Left ventricle myocardium inferior (tissue), 1 donor: Measurements from ENCODE around the gene ADGRE1. TPM values are rescaled to one million over a fixed set of nuclear protein-coding genes. Genes with fewer than 3 reads are reported as not detected.

Experiments used
- DNase-seq: peaks from one replicate; pipeline ENCODE4 v3.0.0-alpha.2; 2020
- H3K27ac ChIP-seq: fragments of 200-600 bp; replicated peaks from 2 replicates; pipeline ENCODE4 v1.8.0; 2021
- H3K27me3 ChIP-seq: fragments of 200-600 bp; 2 replicates; pipeline ENCODE4 v1.8.0; 2021; ENCODE audit warnings: low read depth
- H3K36me3 ChIP-seq: fragments of 200-600 bp; 2 replicates; pipeline ENCODE4 v1.8.0; 2021
- H3K4me1 ChIP-seq: fragments of 200-600 bp; 2 replicates; pipeline ENCODE4 v1.8.0; 2021
- H3K4me3 ChIP-seq: fragments of 200-600 bp; 2 replicates; pipeline ENCODE4 v1.8.0; 2021; ENCODE audit warnings: mild to moderate bottlenecking, moderate library complexity
- H3K9me3 ChIP-seq: fragments of 200-600 bp; replicated peaks from 2 replicates; pipeline ENCODE4 v1.8.0; 2021
- CTCF ChIP-seq: fragments of 200-600 bp; IDR thresholded peaks from 2 replicates; pipeline ENCODE4 v1.8.0; 2021; ENCODE audit warnings: antibody characterized with exemption, mild to moderate bottlenecking, borderline replicate concordance
- intact Hi-C: fragments of 100-400 bp; cut with micrococcal nuclease; formaldehyde crosslinking; loops from one replicate; pipeline ENCODE4 v1.11.0; 2022
- total RNA-seq: library from RNA; stranded (reverse); fragmentation: NEBNext Ultra II Directional; extraction: Animal tissue kit (Norgen Biotek cat#: 25700); gene quantifications from one replicate; pipeline ENCODE4 v1.2.1, GENCODE V29; 2021
- donor health status: DM: no; HTN: yes; CAD: no; lungs with severe emphysema.

The ADGRE1 gene
- total RNA-seq, 1 donor from 2014 or later, result not detected

DNA sequence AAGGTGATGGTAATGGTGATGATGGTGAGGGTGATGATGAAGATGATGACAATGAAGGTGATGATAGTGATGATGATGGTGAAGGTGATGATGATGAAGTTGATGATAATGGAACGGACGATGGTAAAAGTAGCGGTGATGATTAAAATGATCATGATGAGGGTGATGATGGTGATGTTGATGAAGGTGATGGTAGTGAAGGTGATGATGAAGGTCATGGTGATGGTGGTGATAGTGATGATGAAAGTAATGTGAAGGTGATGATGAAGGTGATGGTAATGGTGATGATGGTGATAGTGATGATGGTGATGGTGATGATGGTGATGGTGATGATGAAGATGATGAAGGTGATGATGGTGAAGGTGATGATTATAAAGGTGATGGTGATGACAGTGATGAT, 67.7 kb downstream of the ADGRE1 start:
- H3K27me3 ChIP-seq, result peaks cover 34% of the 10 kb centered on the region
- intact Hi-C loops, result no loop called here
- DNase-seq, result no peak
- no peaks in the 10 kb centered on the region for H3K4me1 ChIP-seq
- no peak for TF ChIP-seq CTCF
- no peak overlapping the region for H3K27ac ChIP-seq
- H3K9me3 ChIP-seq, result no peaks in the 10 kb centered on the region
- H3K36me3 ChIP-seq, result no peaks in the 10 kb centered on the region
- H3K4me3 ChIP-seq, result no peak overlapping the region

DNA sequence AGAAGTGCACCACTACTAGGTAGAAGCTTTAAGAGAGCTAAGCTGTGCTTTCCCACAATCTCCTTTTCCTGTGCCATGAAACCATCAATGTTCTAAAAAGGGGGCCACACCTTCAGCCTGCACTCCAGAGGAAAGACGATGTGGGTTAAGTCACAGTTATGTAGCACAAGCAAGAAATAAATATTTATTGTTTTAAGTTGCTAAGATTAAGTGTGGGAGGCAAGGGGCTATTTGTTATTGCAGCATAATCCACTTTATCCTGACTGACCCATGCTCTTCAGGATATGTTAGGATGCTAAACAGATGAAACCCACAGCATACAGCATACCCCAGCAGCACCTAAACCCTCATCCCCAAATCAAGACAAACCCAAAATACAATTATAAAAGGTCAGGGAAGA, 69.2 kb downstream of the ADGRE1 start:
- intact Hi-C loops, result no loop called here
- Histone ChIP-seq H3K27me3 (peaks cover 36% of the 10 kb centered on the region), H3K27ac (no peak overlapping the region)

GRCh38 chr19:6958791-6959190, 71.4 kb downstream of the ADGRE1 start:
- H3K4me1 ChIP-seq, result no peaks in the 10 kb centered on the region
- H3K27ac ChIP-seq, result no peak overlapping the region
- DNase-seq, result no peak
- no peak for TF ChIP-seq CTCF
- H3K36me3 ChIP-seq, result no peaks in the 10 kb centered on the region
- intact Hi-C loops, result no loop called here
- H3K27me3 ChIP-seq, result peaks cover 36% of the 10 kb centered on the region
- H3K4me3 ChIP-seq, result no peak overlapping the region
- H3K9me3 ChIP-seq, result peaks cover 14% of the 10 kb centered on the region

More for the DNA sequence above, 69.2 kb downstream of the ADGRE1 start:
- no peak for DNase-seq
- no peak for TF ChIP-seq CTCF
- Histone ChIP-seq H3K9me3 (peaks cover 8% of the 10 kb centered on the region), H3K36me3 (no peaks in the 10 kb centered on the region), H3K4me3 (no peak overlapping the region), H3K4me1 (no peaks in the 10 kb centered on the region)

GRCh38 chr19:6963244-6963852, 76.0 kb downstream of the ADGRE1 start:
- H3K9me3 ChIP-seq, result peaks cover 14% of the 10 kb centered on the region
- H3K27me3 ChIP-seq, result peaks cover 45% of the 10 kb centered on the region
- intact Hi-C loops, result no loop called here
- DNase-seq, result no peak
- no peak overlapping the region for H3K27ac ChIP-seq
- H3K4me3 ChIP-seq, result no peak overlapping the region
- TF ChIP-seq CTCF, result no peak
- H3K36me3 ChIP-seq, result no peaks in the 10 kb centered on the region
- no peaks in the 10 kb centered on the region for H3K4me1 ChIP-seq

DNA sequence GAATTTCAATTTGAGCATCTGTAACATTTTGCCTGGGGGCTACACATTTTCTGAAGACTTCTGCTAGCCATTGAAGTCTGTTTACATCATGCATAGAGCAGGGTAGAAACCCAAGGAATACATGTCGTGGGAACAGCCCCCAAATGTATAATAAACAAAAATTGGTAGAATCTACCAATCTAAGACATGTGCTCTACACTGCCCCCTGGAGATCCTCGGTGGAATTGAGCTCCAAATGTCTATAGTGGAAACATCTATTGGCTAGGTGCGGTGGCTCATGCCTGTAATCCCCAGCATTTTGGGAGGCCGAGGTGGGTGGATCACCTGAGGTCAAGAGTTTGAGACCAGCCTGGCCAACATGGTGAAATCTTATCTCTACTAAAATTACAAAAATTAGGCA, 76.6 kb downstream of the ADGRE1 start:
- no peaks in the 10 kb centered on the region for H3K36me3 ChIP-seq
- H3K4me3 ChIP-seq, result no peak overlapping the region
- no peak overlapping the region for H3K27ac ChIP-seq
- DNase-seq, result no peak
- TF ChIP-seq CTCF, result peak; percentile 38
- no peaks in the 10 kb centered on the region for H3K4me1 ChIP-seq
- H3K9me3 ChIP-seq, result peaks cover 14% of the 10 kb centered on the region
- H3K27me3 ChIP-seq, result peaks cover 41% of the 10 kb centered on the region
- intact Hi-C loops, result no loop called here
